ENCODE measurements around the gene SCAND1.
"Not testable (repeated sequence)": the region's sequence is repeated elsewhere in the genome, so short reads cannot be mapped to it uniquely, and the experiment has no call there.

The SCAND1 gene

DNA sequence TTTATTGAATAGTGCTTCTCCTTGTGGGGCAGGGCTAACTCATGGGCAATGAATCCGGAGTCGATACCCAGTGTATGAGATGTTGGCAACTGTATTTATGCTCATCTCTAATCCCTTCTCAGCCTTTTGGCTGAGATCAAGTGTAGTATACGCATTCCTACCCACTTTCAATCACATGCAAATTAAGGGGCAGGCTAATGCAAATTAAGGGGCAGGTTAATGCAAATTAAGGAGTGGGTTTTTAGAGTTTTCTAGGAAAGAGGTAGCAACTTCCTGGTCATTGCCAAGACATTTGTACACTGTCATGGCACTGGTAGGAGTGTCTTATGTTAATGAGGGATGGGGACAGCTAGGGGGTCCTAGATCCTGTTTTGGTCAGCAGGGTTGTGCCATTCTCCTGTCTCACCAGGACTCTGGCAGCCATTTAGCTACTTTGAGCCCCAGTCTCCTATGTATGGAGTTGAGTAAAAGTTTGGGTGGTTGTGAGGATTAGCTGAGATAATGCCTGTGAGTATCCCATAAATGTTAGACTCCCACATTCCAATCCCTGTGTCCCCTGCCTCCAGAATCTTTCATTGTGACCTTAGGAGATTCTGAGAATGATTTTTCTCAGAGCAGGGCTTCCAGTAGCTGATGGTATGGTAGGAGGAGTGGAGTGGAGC is 13.8 kb upstream of the SCAND1 start, which contains the start of gene CNBD2:
TSS of gene CNBD2 (plus strand) at position 612 of the 662 bp plus-strand sequence. CDS start 173 bp downstream, outside the sequence.
- in situ Hi-C loops (cut with MboI; ENCODE audit: low sequenced_read_pairs), result no loop called here

DNA sequence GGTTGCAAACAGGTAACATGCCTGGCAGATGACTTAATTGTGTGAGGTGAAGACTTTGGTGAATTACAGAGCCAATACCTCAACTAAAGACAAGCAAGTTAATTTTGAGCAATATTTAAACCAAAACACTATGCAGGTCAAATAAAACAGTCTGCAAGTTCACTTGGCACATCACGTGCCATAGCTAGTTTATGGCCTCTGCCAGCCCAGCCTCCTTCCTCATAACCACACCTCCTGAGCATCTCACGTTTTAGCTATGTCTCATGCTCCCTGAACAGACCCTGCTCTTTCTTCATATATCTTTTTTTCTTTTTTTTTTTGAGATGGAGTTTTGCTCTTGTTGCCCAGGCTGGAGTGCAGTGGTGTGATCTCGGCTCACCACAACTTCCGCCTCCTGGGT is 9.6 kb upstream of the SCAND1 start:
- in situ Hi-C loops (cut with MboI; ENCODE audit: low sequenced_read_pairs), result no loop called here

DNA sequence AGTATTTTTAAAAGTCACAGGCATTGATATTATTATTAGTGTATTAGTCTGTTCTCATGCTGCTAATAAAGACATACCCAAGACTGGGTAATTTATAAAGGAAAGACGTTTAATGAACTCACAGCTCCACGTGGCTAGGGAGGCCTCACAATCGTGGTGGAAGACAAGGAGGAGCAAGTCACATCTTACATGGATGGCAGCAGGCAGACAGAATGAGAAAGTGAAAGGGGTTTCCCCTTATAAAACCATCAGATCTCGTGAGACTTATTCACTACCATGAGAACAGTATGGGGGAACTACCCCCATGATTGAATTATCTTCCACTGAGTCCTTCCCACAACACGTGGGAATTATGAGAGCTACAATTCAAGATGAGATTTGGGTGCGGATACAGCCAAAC is 5.0 kb upstream of the SCAND1 start:
- in situ Hi-C loops (cut with MboI; ENCODE audit: low sequenced_read_pairs), result not testable (repeated sequence)

DNA sequence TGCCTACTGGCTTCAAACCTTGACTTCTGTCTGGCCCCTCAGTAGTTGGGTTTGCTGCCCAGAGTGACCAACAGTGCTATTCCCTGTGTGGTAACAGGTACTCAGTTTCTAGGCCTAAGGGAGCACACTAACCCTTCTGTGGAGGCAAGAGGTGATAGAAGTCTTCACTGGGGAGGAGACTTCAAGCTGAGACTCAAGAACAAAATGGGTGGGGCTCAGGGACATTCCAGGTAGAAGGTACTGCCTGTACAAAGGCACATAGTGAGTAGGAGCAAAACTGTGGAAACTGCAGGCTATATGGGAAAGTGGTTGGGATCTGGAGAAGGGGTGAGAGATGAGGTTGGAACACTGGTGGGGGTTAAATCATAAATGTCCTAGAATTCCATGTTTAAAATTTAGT is 2.3 kb upstream of the SCAND1 start:
- in situ Hi-C loops (cut with MboI; ENCODE audit: low sequenced_read_pairs), result no loop called here

DNA sequence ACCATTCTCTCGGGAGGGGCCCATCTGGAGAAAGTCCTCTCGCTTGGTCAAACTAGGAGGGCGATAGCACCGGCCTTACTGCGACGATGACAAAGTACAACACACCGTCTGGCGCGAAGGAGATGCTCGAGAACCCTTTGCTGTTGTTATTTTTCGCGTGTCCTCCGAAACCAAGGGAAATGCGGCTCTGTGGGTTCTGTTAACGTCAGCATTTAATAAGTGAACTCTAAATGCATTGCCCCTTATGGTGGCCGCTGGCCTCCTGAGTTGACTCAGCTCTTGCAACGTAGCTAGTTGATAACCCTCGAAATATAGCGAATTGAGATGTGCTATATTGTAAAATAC is 577 bp upstream of the SCAND1 start:
- in situ Hi-C loops (cut with MboI; ENCODE audit: low sequenced_read_pairs), result no loop called here

DNA sequence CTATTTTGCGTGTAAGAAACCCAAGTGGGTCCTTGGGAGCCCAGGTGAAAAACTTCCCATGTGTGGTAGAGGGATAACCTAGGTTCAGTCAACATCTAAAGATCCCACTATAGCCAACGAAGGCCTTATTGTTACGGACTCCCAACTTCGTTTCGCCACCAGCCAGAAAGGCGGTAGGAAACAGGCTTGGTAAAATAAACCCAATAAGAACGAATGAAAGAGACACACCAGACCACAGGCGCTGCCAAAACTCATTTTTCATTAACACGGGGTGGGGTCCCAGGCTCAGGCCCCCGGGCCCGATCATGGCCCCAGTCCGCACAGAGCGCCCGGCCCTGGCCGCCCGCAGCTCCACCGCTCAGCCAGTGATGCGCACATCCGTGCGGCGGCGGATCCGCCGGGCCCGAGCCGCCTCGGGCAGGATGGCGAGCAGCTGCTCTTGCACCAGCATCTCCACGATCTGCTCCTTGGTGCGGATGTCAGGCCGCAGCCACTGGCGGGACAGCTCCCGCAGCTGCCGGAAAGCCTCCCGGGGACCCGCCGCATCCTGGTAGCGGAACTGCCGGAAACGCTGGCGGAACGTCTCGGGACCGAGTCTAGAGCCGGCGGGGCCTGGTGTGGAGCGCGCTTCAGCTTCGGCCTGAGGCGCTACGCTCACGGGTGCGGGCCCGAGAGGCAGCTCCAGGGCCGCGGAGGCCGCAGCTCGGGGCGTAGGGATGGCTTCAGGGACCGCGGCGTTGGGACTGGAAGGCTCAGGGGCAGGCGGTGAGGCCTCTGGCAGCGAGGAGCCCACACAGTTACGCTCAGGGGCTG is 709 bp downstream of the SCAND1 start:
- in situ Hi-C loops (cut with MboI; ENCODE audit: low sequenced_read_pairs), result no loop called here

DNA sequence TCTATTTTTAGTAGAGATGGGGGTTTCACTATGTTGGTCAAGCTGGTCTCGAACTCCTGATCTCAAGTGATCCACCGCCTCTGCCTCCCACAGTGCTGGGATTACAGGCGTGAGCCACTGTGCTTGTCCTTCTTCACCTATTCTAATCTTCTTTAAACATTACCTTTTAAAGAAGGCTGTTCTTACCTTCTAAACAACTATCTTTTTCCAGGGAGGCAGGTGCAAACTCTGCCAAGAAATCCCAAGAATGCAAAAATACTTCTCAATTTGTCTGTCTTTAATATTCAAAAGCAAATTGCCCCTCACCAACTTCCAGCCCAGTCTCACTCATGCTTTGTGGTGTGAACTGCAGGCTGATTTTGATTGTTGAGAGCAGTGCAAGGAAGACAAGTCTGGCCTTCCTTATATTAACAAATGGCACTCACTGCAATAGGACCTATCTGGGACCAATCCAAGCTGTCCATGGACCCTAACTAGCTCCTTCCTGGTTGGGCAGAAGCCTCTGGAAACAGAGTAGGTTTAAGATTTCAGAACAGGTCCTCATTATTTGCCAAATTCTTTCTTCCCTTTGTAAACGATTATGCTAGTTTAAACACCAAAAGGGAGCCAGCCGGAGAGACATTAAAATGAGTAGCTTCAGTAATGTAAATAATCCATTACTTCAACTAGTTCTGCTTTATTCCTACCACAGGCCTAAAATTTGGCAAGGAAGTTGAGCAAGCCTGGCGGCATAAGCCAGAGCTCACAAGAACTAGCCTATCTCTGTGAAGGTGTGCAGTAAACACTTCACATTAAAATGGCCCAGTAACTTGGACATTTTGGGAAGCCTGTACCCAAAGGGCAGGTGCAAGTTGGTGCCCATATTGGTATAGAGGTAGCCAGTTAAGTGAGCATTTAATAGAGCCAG is 1.6 kb downstream of the SCAND1 start:
- in situ Hi-C loops (cut with MboI; ENCODE audit: low sequenced_read_pairs), result no loop called here

DNA sequence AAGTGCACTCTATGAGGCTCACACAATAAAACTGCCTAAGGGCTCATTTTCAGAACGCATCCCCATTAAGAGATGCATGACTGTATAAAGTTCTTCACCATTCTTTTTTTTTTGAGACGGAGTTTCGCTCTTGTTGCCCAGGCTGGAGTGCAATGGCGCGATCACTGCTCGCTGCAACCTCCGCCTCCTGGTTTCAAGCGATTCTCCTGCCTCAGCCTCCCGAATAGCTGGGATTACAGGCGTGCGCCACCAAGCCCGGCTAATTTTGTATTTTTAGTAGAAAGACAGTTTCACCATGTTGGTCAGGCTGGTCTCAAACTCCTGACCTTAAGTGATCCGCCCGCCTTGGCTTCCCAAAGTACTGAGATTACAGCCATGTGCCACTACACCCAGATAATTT is 2.2 kb downstream of the SCAND1 start:
- in situ Hi-C loops (cut with MboI; ENCODE audit: low sequenced_read_pairs), result not testable (repeated sequence)

DNA sequence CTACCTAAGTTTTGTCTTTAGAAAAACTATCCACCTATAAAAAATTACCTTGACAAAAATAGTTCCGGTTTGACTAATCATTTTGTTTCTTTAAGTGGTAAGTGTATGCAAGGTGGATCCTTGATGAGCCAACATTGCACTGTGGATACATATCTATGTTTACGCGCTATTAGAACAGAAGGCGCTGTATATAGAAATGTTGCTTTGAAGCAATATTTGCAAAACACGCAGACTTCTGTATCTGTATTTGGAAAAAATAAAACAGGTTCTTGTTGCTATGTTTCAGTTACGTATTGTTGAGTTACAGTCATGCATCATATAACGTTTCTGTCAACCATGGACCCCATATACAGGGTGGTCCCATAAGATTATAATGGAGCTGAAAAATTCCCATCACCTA is 4.2 kb downstream of the SCAND1 start:
- in situ Hi-C loops (cut with MboI; ENCODE audit: low sequenced_read_pairs), result no loop called here

DNA sequence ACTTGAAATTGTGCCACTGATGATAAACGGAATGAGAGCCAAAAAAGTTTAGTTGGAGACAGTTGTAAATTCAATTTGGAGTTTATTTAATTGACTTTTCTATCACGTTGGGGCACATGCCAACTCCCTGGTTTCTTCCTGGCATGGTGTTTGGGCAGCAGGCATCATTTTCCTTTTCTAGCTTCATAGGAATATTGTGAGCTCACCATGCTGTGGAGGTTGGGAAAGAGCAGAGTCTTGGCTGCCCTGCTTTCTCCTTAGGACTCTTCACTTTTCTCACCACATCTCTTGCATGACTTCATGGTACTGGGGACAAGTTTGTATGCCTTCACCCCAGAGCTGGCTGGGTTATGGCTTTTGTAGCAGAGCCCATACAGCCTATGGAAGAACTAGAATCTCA is 6.4 kb downstream of the SCAND1 start:
- in situ Hi-C loops (cut with MboI; ENCODE audit: low sequenced_read_pairs), result no loop called here

DNA sequence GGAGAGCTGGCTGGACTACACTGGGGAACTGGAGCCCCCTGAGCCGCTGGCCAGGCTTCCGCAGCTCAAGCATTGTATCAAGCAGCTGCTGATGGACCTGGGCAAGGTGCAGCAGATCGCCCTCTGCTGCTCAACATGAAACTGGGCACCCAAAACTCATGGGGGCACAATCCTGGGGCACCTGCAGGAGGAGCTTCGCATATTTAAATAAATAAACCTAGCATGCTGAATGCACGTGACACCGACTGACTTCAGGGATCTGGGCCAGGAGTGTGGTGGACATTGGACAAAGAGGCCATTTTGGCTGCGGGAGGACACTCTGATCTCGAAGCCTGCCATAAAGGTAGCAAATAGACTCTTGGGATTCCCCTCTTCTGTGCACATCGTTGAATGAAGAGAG is 6.8 kb downstream of the SCAND1 start:
- in situ Hi-C loops (cut with MboI; ENCODE audit: low sequenced_read_pairs), result no loop called here

DNA sequence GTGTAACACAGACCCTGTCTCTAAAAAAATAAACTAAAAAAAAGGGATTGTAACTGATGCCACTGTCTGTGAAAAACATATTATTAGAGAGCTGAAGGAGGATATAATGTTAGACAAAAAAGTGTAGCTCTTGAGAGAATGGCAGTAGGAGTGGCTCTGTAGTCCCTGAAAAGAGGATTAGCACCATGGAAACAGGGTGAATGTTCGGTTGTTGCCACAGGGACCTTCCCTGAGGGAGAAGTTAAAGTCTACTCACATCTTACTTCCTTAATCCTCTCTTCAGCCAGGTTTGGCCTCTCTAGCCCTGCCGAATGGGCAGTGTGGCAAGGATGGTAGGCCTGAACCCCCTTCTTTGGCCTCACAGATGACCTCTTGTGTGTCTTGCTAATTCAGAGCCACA is 12.1 kb downstream of the SCAND1 start:
- in situ Hi-C loops (cut with MboI; ENCODE audit: low sequenced_read_pairs), result no loop called here

DNA sequence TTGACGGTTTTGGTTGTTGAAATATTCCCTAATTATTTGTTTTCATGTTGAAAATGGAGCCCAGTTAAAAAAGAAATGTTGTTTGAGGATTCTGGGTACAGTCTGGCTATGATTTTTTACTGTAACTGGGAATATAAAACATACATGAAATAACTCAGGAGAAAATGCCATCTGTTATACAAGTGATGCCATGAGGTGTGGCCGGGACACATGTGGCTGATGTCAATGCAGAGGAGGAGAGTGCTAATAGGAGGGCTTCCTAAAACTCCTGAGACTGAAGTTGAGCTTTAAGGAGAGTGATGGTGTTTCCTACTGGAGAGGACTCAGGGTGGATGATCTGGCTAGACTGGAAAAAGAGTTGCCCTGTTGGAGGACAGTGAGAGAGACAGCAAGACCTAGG is 12.7 kb downstream of the SCAND1 start:
- in situ Hi-C loops (cut with MboI; ENCODE audit: low sequenced_read_pairs), result no loop called here

DNA sequence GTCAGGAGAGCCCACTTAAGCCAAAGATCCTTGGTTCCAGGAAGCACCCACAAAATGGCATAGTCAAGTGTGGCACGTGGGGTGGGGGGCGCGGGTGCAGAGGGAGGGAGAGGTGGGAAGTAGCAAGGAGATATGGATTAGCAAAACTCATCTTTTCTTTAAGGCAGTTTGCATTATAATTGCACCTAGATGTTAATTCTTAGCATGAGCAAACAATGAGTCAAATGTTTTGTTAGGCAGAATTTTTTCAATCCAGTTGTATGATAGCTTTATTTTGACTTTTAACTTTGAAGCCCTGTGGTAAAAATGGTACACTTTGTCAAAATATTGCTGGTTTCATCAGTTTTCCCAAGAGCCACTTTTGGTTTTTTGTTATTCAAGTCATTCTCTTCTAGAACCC is 15.0 kb downstream of the SCAND1 start:
- in situ Hi-C loops (cut with MboI; ENCODE audit: low sequenced_read_pairs), result no loop called here

DNA sequence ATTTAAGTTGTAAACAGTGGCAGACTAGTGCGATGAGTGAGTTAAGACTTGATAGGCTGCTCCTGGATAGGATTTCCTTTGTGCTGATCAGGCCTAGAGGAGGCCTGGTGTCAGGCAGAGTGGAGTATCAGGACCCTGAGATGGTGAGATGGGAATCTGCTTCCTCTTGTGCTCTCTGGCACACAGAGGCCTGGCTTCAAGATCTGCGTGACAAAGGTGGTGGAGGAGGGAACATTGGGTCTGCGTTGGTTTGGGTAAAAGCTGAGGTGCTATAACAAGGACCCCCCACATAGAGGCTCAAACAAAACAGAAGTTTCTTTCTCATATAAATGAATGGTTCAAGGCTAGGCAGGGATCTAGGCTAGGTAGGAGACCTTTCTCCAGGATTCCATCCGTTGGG is 20.3 kb downstream of the SCAND1 start:
- in situ Hi-C loops (cut with MboI; ENCODE audit: low sequenced_read_pairs), result no loop called here

DNA sequence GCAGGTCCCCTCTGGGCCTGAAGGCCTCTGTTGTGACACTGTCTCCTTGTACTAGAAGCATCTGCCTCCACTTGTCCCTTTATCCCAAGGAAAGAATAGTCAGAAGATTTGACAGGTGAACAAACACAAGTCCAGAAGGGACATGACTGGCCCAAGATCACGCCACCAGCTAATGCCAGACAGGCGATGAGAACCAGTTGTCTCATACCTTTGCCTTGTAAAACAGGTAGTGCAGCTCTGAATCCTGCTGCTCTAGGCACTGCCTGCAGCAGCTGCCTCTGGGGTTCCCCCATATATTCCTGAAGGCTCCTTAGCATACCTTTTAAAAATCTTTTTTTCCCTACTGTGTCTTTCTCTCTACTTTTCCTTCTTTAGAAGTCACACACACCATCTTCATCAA is 25.0 kb downstream of the SCAND1 start:
- in situ Hi-C loops (cut with MboI; ENCODE audit: low sequenced_read_pairs), result no loop called here

DNA sequence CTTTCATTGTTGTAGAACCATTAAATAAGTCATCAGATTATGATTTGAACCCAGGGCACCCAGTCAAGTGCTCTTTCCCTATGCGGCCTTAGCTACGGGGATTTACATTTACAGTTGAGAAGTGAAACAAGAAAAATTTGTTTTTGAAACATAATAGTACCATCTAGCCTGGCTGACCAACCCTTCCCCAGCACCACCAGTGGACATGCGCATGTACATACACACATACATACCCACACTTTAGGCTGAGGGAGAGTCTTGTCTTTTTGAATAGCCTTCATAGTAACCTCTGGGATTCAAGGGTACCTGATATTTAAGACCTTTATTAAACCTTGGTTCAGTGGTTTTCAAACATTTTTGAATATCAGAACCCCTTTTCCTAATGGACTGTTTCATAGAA is 33.8 kb downstream of the SCAND1 start:
- in situ Hi-C loops (cut with MboI; ENCODE audit: low sequenced_read_pairs), result no loop called here

DNA sequence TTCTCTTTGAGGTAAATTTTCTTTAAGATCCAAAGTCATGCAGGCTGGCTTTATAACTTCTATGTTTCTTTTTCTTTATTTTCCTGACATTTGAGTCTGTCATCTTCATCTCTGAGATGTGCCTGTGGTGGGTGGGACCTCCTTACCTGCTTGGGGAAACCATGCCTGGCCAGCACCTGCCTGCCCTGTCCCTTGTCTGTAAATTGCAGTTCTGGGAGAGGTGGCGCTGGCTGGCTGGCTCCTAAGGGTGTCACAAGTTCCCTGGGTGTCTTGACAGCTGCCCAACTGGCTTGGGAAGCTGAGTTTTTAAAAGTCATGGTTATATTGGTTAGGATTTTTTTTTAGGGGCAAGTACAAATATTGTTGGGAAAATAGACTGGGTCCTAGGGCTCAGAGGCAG is 36.3 kb downstream of the SCAND1 start:
- in situ Hi-C loops (cut with MboI; ENCODE audit: low sequenced_read_pairs), result no loop called here

DNA sequence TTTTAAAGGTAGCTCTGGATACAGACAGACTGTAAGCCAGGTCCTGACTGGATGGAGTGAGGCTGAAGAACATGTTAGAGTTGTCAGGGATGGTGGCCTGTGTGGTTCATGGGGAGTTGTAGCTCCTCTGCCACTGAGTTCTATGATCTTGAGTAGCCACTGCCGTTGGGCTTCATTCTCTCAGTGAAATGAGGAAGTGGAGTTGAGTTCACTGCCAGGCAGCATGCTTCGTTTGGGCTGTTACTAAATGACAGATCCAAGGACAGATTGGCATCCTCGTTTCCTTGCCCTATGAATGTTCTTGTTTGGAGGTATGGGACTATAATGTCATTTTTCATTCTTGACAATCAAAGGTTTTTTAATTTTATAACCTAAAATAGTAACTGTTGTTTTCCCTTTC is 37.2 kb downstream of the SCAND1 start:
- in situ Hi-C loops (cut with MboI; ENCODE audit: low sequenced_read_pairs), result no loop called here

DNA sequence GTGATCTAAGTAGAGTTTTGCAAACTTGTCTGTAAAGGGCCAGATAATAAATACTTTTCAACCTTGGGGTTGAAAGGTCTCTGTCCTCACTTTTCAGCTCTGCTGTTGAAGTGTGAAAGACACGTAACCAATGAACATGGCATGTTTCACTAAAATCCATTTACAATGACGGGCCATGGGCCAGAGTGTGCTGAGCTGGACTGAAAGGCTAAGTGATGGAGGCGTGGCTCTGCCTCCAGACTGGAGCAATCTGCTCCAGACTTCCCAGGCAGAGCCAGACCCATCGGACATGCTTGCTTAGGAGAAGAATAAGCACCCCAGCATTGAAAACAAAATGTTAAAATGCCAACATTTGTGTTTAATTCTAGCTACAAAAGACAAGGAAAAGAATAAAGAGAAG is 41.4 kb downstream of the SCAND1 start:
- in situ Hi-C loops (cut with MboI; ENCODE audit: low sequenced_read_pairs), result no loop called here

DNA sequence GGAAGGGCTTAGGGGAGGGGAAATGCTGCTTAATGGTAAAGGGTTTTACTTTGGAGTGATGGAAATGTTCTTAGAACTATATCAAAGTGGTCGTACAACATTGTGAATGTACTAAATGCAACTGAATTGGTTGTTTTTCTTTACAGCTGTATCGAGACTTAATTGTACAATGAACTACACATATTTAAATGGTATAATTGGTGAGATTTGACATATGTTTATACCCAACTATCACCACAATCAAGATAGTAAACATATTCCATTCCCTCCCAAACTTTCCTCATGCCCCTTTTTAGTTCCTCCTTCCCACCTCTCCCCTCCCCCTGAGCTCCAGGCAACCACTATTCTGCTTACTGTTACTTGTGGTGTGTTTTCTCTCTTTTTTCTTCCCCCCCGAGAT is 44.0 kb downstream of the SCAND1 start:
- in situ Hi-C loops (cut with MboI; ENCODE audit: low sequenced_read_pairs), result no loop called here

DNA sequence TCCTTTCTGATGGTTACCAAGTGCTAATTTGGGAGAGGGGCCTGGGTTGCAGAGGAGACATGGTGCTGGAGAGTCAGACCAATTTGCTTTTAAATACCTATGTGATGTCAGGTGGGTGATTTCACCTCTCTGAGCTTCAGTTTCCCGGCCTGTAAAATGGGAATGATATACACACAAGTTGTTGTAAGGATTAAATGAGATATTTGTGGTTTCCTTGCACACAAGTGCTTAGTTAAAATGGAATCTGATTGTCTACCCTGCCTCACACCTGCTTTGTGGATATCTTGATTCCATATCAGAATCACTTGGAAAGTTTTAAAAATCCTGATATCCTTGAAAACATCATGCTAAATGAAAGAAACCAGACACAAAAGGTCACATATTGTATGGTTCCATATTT is 44.5 kb downstream of the SCAND1 start:
- in situ Hi-C loops (cut with MboI; ENCODE audit: low sequenced_read_pairs), result no loop called here
